Neutrophil (primary cell): ENCODE data around the gene TMEM272.

Experiments
- H3K27ac ChIP-seq: fragments of 200-600 bp; sonication (generic); 2 replicates; pipeline ENCODE4 v1.5.1; 2016; ENCODE audit warnings: mild to moderate bottlenecking, moderate library complexity
- H3K27me3 ChIP-seq: fragments of 200-600 bp; sonication (generic); 2 replicates; pipeline ENCODE4 v1.6.0; 2016; ENCODE audit warnings: mild to moderate bottlenecking
- H3K36me3 ChIP-seq: fragments of 200-600 bp; sonication (generic); 2 replicates; pipeline ENCODE4 v1.5.1; 2017
- H3K4me1 ChIP-seq, 2 experiments: fragments of 200-600 bp in 1 of 2; sonication (generic) in 1 of 2; 1 replicate in 1 of 2; 2 replicates in 1 of 2; pipeline versions ENCODE4 v1.5.1 to v1.6.1; 2013 to 2016; ENCODE audit warnings: low read depth in 1 of 2, low read length in 1 of 2, mild to moderate bottlenecking in 1 of 2, moderate library complexity in 1 of 2; ENCODE audit not compliant: control insufficient read depth in 1 of 2, insufficient read depth in 1 of 2
- H3K4me3 ChIP-seq, 2 experiments: fragments of 200-600 bp in 1 of 2; sonication (generic) in 1 of 2; 1 replicate in 1 of 2; 2 replicates in 1 of 2; pipeline ENCODE4 v1.5.1; 2013 to 2016; ENCODE audit warnings: low read depth in 1 of 2, low read length in 1 of 2, mild to moderate bottlenecking in 1 of 2, moderate library complexity in 1 of 2
- H3K9me3 ChIP-seq: fragments of 200-600 bp; sonication (generic); 2 replicates; pipeline ENCODE4 v1.5.1; 2016
- TF ChIP-seq, protein P1 (sequence below): fragments of 200-600 bp; sonication (generic); IDR thresholded peaks from 2 replicates; pipeline ENCODE4 v1.5.1; 2016; ENCODE audit warnings: antibody characterized with exemption

TMEM272 gene

GRCh38 chr13:51811920-51812451 lies 33.0 kb downstream of the TMEM272 start:
- Histone ChIP-seq H3K4me1 (peaks cover 50 to 58% of the 10 kb centered on the region in 2 experiments), H3K27ac (peak overlapping the region; percentile 25), H3K9me3 (no peaks in the 10 kb centered on the region), H3K27me3 (no peaks in the 10 kb centered on the region), H3K36me3 (peaks cover 13% of the 10 kb centered on the region), H3K4me3 (no peak overlapping the region)
- TF ChIP-seq, protein P1, sequence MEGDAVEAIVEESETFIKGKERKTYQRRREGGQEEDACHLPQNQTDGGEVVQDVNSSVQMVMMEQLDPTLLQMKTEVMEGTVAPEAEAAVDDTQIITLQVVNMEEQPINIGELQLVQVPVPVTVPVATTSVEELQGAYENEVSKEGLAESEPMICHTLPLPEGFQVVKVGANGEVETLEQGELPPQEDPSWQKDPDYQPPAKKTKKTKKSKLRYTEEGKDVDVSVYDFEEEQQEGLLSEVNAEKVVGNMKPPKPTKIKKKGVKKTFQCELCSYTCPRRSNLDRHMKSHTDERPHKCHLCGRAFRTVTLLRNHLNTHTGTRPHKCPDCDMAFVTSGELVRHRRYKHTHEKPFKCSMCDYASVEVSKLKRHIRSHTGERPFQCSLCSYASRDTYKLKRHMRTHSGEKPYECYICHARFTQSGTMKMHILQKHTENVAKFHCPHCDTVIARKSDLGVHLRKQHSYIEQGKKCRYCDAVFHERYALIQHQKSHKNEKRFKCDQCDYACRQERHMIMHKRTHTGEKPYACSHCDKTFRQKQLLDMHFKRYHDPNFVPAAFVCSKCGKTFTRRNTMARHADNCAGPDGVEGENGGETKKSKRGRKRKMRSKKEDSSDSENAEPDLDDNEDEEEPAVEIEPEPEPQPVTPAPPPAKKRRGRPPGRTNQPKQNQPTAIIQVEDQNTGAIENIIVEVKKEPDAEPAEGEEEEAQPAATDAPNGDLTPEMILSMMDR, result no peak

- H3K9me3 ChIP-seq, result no peaks in the 10 kb centered on the region
- peaks cover 46 to 57% of the 10 kb centered on the region in 2 experiments for H3K4me1 ChIP-seq
- no peak overlapping the region for H3K27ac ChIP-seq
- peaks cover 13% of the 10 kb centered on the region for H3K36me3 ChIP-seq
- no peak overlapping the region for H3K4me3 ChIP-seq
- TF ChIP-seq, protein P1, result no peak
- H3K27me3 ChIP-seq, result no peaks in the 10 kb centered on the region
Observed at GRCh38 chr13:51811046-51811445, 33.9 kb downstream of the TMEM272 start.

GRCh38 chr13:51808811-51809210 lies 36.2 kb downstream of the TMEM272 start:
- no peak overlapping the region for H3K27ac ChIP-seq
- H3K4me1 ChIP-seq, result peaks cover 45 to 54% of the 10 kb centered on the region in 2 experiments

DNA sequence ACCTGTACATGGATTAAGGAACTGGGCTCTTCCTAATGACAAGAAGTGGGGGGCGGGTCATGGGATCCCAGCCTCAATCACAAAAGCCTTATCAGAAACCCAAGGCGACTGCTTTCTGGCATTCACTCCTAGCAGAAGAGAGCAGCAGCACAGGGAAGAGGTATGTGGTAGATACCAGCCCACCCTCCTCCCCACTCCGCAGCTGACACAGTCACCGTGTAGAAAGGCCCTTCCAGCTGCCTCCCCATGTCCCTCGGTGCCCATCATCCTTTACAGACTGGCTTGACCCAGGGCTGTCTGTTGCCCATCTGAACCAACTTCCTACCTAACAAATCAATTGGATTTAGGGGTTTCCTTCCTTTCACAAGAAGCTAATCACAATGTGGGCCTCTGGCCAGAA lies 37.9 kb downstream of the TMEM272 start:
- H3K27ac ChIP-seq, result peak overlapping the region; percentile 5
- H3K4me1 ChIP-seq, result peaks cover 48 to 57% of the 10 kb centered on the region in 2 experiments
- no peaks in the 10 kb centered on the region for H3K9me3 ChIP-seq
- TF ChIP-seq, protein P1, result no peak
- H3K4me3 ChIP-seq, result no peak overlapping the region
- peaks cover 10% of the 10 kb centered on the region for H3K36me3 ChIP-seq
- H3K27me3 ChIP-seq, result no peaks in the 10 kb centered on the region

More at GRCh38 chr13:51808811-51809210, 36.2 kb downstream of the TMEM272 start:
- Histone ChIP-seq H3K4me3 (no peak overlapping the region), H3K9me3 (no peaks in the 10 kb centered on the region), H3K27me3 (no peaks in the 10 kb centered on the region), H3K36me3 (peaks cover 13% of the 10 kb centered on the region)
- TF ChIP-seq, protein P1, result no peak

- Histone ChIP-seq H3K4me1 (peaks cover 47 to 53% of the 10 kb centered on the region in 2 experiments), H3K36me3 (peaks cover 5% of the 10 kb centered on the region), H3K27me3 (peaks cover 4% of the 10 kb centered on the region), H3K27ac (peak overlapping the region; percentile 10), H3K9me3 (no peaks in the 10 kb centered on the region), H3K4me3 (no peak overlapping the region)
- TF ChIP-seq, protein P1, result no peak
Observed at GRCh38 chr13:51806566-51806965, 38.4 kb downstream of the TMEM272 start.
